Spinal cord (tissue), 10 donors: ENCODE results near the gene NPTXR. TPM values are rescaled to one million over a fixed set of nuclear protein-coding genes. Genes with fewer than 3 reads are reported as not detected.

Experiments
- DNase-seq, 6 donors: peaks; one replicate each; pipeline versions ENCODE4 v3.0.0 to v3.0.0-alpha.2; 2013 to 2015; ENCODE audit warnings: low spot score in 6 of 6, low read depth in 4 of 6
- H3K27ac ChIP-seq: one replicate; pipeline ENCODE4 v1.5.1; 2013; ENCODE audit warnings: low read depth, low read length, control low read depth
- H3K27me3 ChIP-seq: one replicate; pipeline ENCODE4 v1.6.1; 2013; ENCODE audit warnings: low read length; ENCODE audit not compliant: control insufficient read depth, insufficient read depth
- H3K36me3 ChIP-seq: one replicate; pipeline ENCODE4 v1.6.1; 2013; ENCODE audit warnings: low read length; ENCODE audit not compliant: control insufficient read depth, insufficient read depth
- H3K4me1 ChIP-seq: one replicate; pipeline ENCODE4 v1.6.1; 2013; ENCODE audit warnings: low read length; ENCODE audit not compliant: control insufficient read depth, insufficient read depth
- H3K4me3 ChIP-seq: one replicate; pipeline ENCODE4 v1.5.1; 2013; ENCODE audit warnings: low read depth, low read length, control low read depth
- H3K9me3 ChIP-seq: one replicate; pipeline ENCODE4 v1.6.1; 2013; ENCODE audit warnings: low read length; ENCODE audit not compliant: control insufficient read depth, insufficient read depth
- WGBS: methylation state at CpG from one replicate; pipeline ENCODE4 v1.1.5; 2013; ENCODE audit warnings: missing lambda C conversion rate; ENCODE audit not compliant: insufficient coverage; 5-methylcytosine and 5-hydroxymethylcytosine counted together
- polyA plus RNA-seq, 2 donors: library from polyadenylated mRNA; unstranded; fragments of 120-200 nt; gene quantifications; one replicate each; pipeline ENCODE4 v1.2.1, GENCODE V29; 2013; ENCODE audit not compliant: insufficient read length in 2 of 2
- total RNA-seq, 2 donors: library from RNA; depleted of rRNA in 1 of 2; stranded (reverse); fragments of 120-200 nt in 1 of 2; fragments of >200 nt in 1 of 2; gene quantifications; one replicate each; pipeline versions ENCODE4 v1.2.3 to v1.2.4, GENCODE V29; 2013 to 2014
- donor health status: healthy.

NPTXR gene
- total and polyA plus RNA-seq, 4 donors, result 12.0 to 94.0 (median 59.8) TPM

GRCh38 chr22:38828616-38829205 is 15.1 kb downstream of the NPTXR start:
- peaks cover 26% of the 10 kb centered on the region for H3K4me1 ChIP-seq
- H3K36me3 ChIP-seq, result peaks cover 48% of the 10 kb centered on the region
- no peaks in the 10 kb centered on the region for H3K27me3 ChIP-seq
- H3K4me3 ChIP-seq, result no peak overlapping the region
- no peak overlapping the region for H3K27ac ChIP-seq
- WGBS, result 80% methylated on average over 7 of the region's 10 CpGs
- H3K9me3 ChIP-seq, result no peaks in the 10 kb centered on the region
- no peak for DNase-seq

GRCh38 chr22:38828191-38828590 is 15.6 kb downstream of the NPTXR start:
- Histone ChIP-seq H3K27me3 (no peaks in the 10 kb centered on the region), H3K9me3 (no peaks in the 10 kb centered on the region), H3K27ac (no peak overlapping the region), H3K36me3 (peaks cover 53% of the 10 kb centered on the region), H3K4me1 (peaks cover 24% of the 10 kb centered on the region), H3K4me3 (no peak overlapping the region)
- 55% methylated on average over 10 of the region's 11 CpGs for WGBS
- no peak for DNase-seq

- peaks cover 17% of the 10 kb centered on the region for H3K4me1 ChIP-seq
- no peak overlapping the region for H3K27ac ChIP-seq
- DNase-seq, result no peak
- H3K27me3 ChIP-seq, result no peaks in the 10 kb centered on the region
- H3K9me3 ChIP-seq, result no peaks in the 10 kb centered on the region
- H3K4me3 ChIP-seq, result no peak overlapping the region
- H3K36me3 ChIP-seq, result peaks cover 60% of the 10 kb centered on the region
These were observed 16.3 kb downstream of the NPTXR start for GRCh38 chr22:38827510-38827909.

GRCh38 chr22:38826801-38827200 is 17.0 kb downstream of the NPTXR start:
- H3K27ac ChIP-seq, result no peak overlapping the region
- H3K36me3 ChIP-seq, result peaks cover 62% of the 10 kb centered on the region
- no peak overlapping the region for H3K4me3 ChIP-seq

GRCh38 chr22:38826386-38826785 is 17.4 kb downstream of the NPTXR start:
- Histone ChIP-seq H3K27me3 (no peaks in the 10 kb centered on the region), H3K36me3 (peaks cover 64% of the 10 kb centered on the region), H3K4me3 (no peak overlapping the region), H3K4me1 (peaks cover 6% of the 10 kb centered on the region), H3K27ac (no peak overlapping the region), H3K9me3 (no peaks in the 10 kb centered on the region)
- no peak for DNase-seq
- WGBS, result 84% methylated on average over 16 of the region's 16 CpGs

More at GRCh38 chr22:38826801-38827200, 17.0 kb downstream of the NPTXR start:
- no peak for DNase-seq
- no peaks in the 10 kb centered on the region for H3K9me3 ChIP-seq
- 71% methylated on average over 2 of the region's 5 CpGs for WGBS
- H3K4me1 ChIP-seq, result peaks cover 10% of the 10 kb centered on the region
- H3K27me3 ChIP-seq, result no peaks in the 10 kb centered on the region

GRCh38 chr22:38824585-38824984 is 19.2 kb downstream of the NPTXR start:
- peak in 4 of 6 donors; percentile 54 to 90 (median 68) for DNase-seq
- Histone ChIP-seq H3K27ac (no peak overlapping the region), H3K4me3 (no peak overlapping the region), H3K36me3 (peaks cover 62% of the 10 kb centered on the region), H3K27me3 (no peaks in the 10 kb centered on the region), H3K4me1 (peaks cover 18% of the 10 kb centered on the region), H3K9me3 (no peaks in the 10 kb centered on the region)
- WGBS, result 8% methylated on average over 2 of the region's 4 CpGs

GRCh38 chr22:38823637-38824036 is 20.2 kb downstream of the NPTXR start:
- Histone ChIP-seq H3K4me3 (no peak overlapping the region), H3K9me3 (no peaks in the 10 kb centered on the region), H3K27ac (no peak overlapping the region), H3K36me3 (peaks cover 67% of the 10 kb centered on the region), H3K4me1 (peaks cover 17% of the 10 kb centered on the region), H3K27me3 (no peaks in the 10 kb centered on the region)
- no peak for DNase-seq
- no CpG with 5 or more reads among the region's 2 CpGs for WGBS

GRCh38 chr22:38823076-38823475 is 20.8 kb downstream of the NPTXR start:
- peaks cover 64% of the 10 kb centered on the region for H3K36me3 ChIP-seq
- WGBS, result 95% methylated on average over 4 of the region's 4 CpGs
- H3K9me3 ChIP-seq, result no peaks in the 10 kb centered on the region
- peaks cover 13% of the 10 kb centered on the region for H3K4me1 ChIP-seq
- no peak for DNase-seq
- H3K27me3 ChIP-seq, result no peaks in the 10 kb centered on the region
- no peak overlapping the region for H3K4me3 ChIP-seq
- H3K27ac ChIP-seq, result no peak overlapping the region

GRCh38 chr22:38820020-38820419 is 23.8 kb downstream of the NPTXR start:
- Histone ChIP-seq H3K36me3 (peaks cover 41% of the 10 kb centered on the region), H3K9me3 (no peaks in the 10 kb centered on the region), H3K4me1 (peaks cover 13% of the 10 kb centered on the region), H3K27me3 (no peaks in the 10 kb centered on the region), H3K4me3 (no peak overlapping the region), H3K27ac (no peak overlapping the region)
- WGBS, result 39% methylated on average over 8 of the region's 8 CpGs
- DNase-seq, result peak in 2 of 6 donors; percentile 49 to 61

- 78% methylated on average over 9 of the region's 10 CpGs for WGBS
- Histone ChIP-seq H3K4me1 (peaks cover 13% of the 10 kb centered on the region), H3K9me3 (no peaks in the 10 kb centered on the region), H3K36me3 (peaks cover 40% of the 10 kb centered on the region), H3K27me3 (no peaks in the 10 kb centered on the region), H3K4me3 (no peak overlapping the region), H3K27ac (no peak overlapping the region)
- DNase-seq, result no peak
These were observed 24.4 kb downstream of the NPTXR start for GRCh38 chr22:38819387-38819940.
